HCT116 (cell line): ENCODE results near the gene MRPS2. TPM values are rescaled to one million over a fixed set of nuclear protein-coding genes. Genes with fewer than 3 reads are reported as not detected.

Experiments used
- ATAC-seq: fragments of 200-7000 bp; cut with Tn5 transposase; 2 replicates; pipeline ENCODE4 v1.9.1; 2020; ENCODE audit warnings: mild to moderate bottlenecking, moderate library complexity
- BruUV-seq: library from RNA; stranded (reverse); fragments of 400-500 nt; replicated peaks from 2 replicates; lab custom pipeline; 2021; lab: Mats Ljungman, UMichigan
- CTCF ChIA-PET: fragments of 300-600 bp; sonication (Branson Sonifier 250); formaldehyde crosslinking; loops from one replicate; lab custom pipeline; 2021; ENCODE audit warnings: antibody characterized with exemption; lab: Charles Lee
- POLR2A ChIA-PET: fragments of 300-600, 350-600 bp; sonication (Branson Sonifier 250); formaldehyde crosslinking; loops from one replicate; lab custom pipeline; 2021; ENCODE audit warnings: antibody characterized with exemption; lab: Charles Lee
- RAD21 ChIA-PET, 2 experiments: fragments of 300-600 bp; sonication (Branson Sonifier 250); formaldehyde crosslinking; loops; one replicate each; lab custom pipeline; 2023; ENCODE audit warnings: low total read pairs in 2 of 2; ENCODE audit not compliant: uncharacterized antibody in 2 of 2, unreplicated experiment in 2 of 2, low non-redundant PET in 1 of 2; lab: Charles Lee
- DNase-seq: peaks from one replicate; pipeline ENCODE4 v3.0.0-alpha.2; 2010; ENCODE audit warnings: low read depth, low spot score
- H2AFZ ChIP-seq: fragments of 200-600 bp; shearing (Covaris generic), sonication (generic); 2 replicates; pipeline ENCODE4 v1.6.1; 2017; ENCODE audit warnings: low read depth, mixed run types, mixed read lengths, antibody characterized with exemption, low read length; ENCODE audit not compliant: poor library complexity, severe bottlenecking
- H3K27ac ChIP-seq: 2 replicates; pipeline ENCODE4 v1.5.1; 2012; ENCODE audit warnings: low read depth, low read length
- H3K27me3 ChIP-seq: fragments of 200-600 bp; sonication (generic); 2 replicates; pipeline ENCODE4 v1.6.1; 2016; ENCODE audit warnings: mixed run types, low read length, mixed read lengths; ENCODE audit not compliant: insufficient read depth
- H3K36me3 ChIP-seq, 2 experiments: fragments of 200-500 bp in 1 of 2; fragments of 200-600 bp in 1 of 2; sonication (Bioruptor generic) in 1 of 2; sonication (generic) in 1 of 2; 2 replicates each; pipeline versions ENCODE4 v1.5.1 to v1.6.1; 2014 to 2016; ENCODE audit warnings: low read length in 2 of 2, inconsistent platforms in 1 of 2, mixed read lengths in 1 of 2, mixed run types in 1 of 2; ENCODE audit not compliant: insufficient read depth in 2 of 2, control insufficient read depth in 1 of 2
- H3K4me1 ChIP-seq, 2 experiments: fragments of 200-600 bp in 1 of 2; sonication (generic) in 1 of 2; 2 replicates each; pipeline versions ENCODE4 v1.5.1 to v1.6.1; 2012 to 2017; ENCODE audit warnings: low read length in 2 of 2, inconsistent platforms in 1 of 2, mild to moderate bottlenecking in 1 of 2, mixed read lengths in 1 of 2, mixed run types in 1 of 2, moderate library complexity in 1 of 2; ENCODE audit not compliant: insufficient read depth in 2 of 2, control insufficient read depth in 1 of 2
- H3K4me2 ChIP-seq: fragments of 200-600 bp; sonication (generic); 2 replicates; pipeline ENCODE4 v1.6.1; 2017; ENCODE audit warnings: mixed run types, low read length, mixed read lengths
- H3K4me3 ChIP-seq, 2 experiments: fragments of 200-600 bp in 1 of 2; sonication (generic) in 1 of 2; replicated peaks in 1 of 2; 2 replicates each; pipeline ENCODE4 v1.5.1; 2011 to 2016; ENCODE audit warnings: low read length in 2 of 2, control low read depth in 1 of 2, low read depth in 1 of 2, mild to moderate bottlenecking in 1 of 2, mixed read lengths in 1 of 2, mixed run types in 1 of 2
- H3K79me2 ChIP-seq: fragments of 200-600 bp; sonication (generic); 2 replicates; pipeline ENCODE4 v1.6.1; 2017; ENCODE audit warnings: mild to moderate bottlenecking, mixed run types, low read length, moderate library complexity, mixed read lengths; ENCODE audit not compliant: insufficient read depth
- H3K9ac ChIP-seq: fragments of 200-600 bp; sonication (generic); 2 replicates; pipeline ENCODE4 v1.6.1; 2016; ENCODE audit warnings: low read length, mixed read lengths
- H3K9me2 ChIP-seq: fragments of 200-600 bp; sonication (generic), shearing (Covaris generic); 2 replicates; pipeline ENCODE4 v1.6.1; 2017; ENCODE audit warnings: mixed run types, mild to moderate bottlenecking, moderate library complexity; ENCODE audit not compliant: insufficient read depth
- H3K9me3 ChIP-seq, 2 experiments: fragments of 200-500 bp in 1 of 2; fragments of 200-600 bp in 1 of 2; sonication (Bioruptor generic) in 1 of 2; sonication (generic) in 1 of 2; 2 replicates each; pipeline ENCODE4 v1.6.1; 2014 to 2017; ENCODE audit warnings: low read length in 2 of 2, mixed read lengths in 2 of 2, inconsistent platforms in 1 of 2, low read depth in 1 of 2, mild to moderate bottlenecking in 1 of 2, mixed run types in 1 of 2, moderate library complexity in 1 of 2; ENCODE audit not compliant: control insufficient read depth in 1 of 2, insufficient read depth in 1 of 2
- H4K20me1 ChIP-seq: fragments of 200-600 bp; sonication (generic), shearing (Covaris generic); 2 replicates; pipeline ENCODE4 v1.6.1; 2017; ENCODE audit warnings: mixed run types, mild to moderate bottlenecking, moderate library complexity; ENCODE audit not compliant: insufficient read depth
- YY1 ChIP-seq: IDR thresholded peaks from 2 replicates; pipeline ENCODE4 v1.6.1; 2011; ENCODE audit warnings: low read length, low read depth, moderate library complexity, mild to moderate bottlenecking; ENCODE audit not compliant: insufficient replicate concordance; ENCODE audit errors: extremely low read depth
- intact Hi-C: fragments of 100-400 bp; cut with micrococcal nuclease; formaldehyde crosslinking; loops from 2 replicates; pipeline ENCODE4 v1.10.0; 2022
- total RNA-seq: library from RNA; stranded (reverse); gene quantifications from one replicate; pipeline ENCODE4 v1.2.1, GENCODE V29; 2021; ENCODE audit not compliant: unreplicated experiment
- TF ChIP-seq, protein P1 (sequence below), 3 experiments: fragments of 200-600 bp in 1 of 3; sonication (generic) in 1 of 3; IDR thresholded peaks in 2 of 3; conservative IDR thresholded peaks in 1 of 3; 2 replicates each; pipeline ENCODE4 v1.5.1; 2012 to 2017; ENCODE audit warnings: low read depth in 2 of 3, low read length in 2 of 3, antibody characterized with exemption in 1 of 3, borderline replicate concordance in 1 of 3, control low read depth in 1 of 3, mild to moderate bottlenecking in 1 of 3, mixed read lengths in 1 of 3, mixed run types in 1 of 3, moderate library complexity in 1 of 3; ENCODE audit not compliant: insufficient read depth in 1 of 3

MRPS2 gene
- total RNA-seq, 1 experiment from 2014 or later: 85.1 TPM

DNA sequence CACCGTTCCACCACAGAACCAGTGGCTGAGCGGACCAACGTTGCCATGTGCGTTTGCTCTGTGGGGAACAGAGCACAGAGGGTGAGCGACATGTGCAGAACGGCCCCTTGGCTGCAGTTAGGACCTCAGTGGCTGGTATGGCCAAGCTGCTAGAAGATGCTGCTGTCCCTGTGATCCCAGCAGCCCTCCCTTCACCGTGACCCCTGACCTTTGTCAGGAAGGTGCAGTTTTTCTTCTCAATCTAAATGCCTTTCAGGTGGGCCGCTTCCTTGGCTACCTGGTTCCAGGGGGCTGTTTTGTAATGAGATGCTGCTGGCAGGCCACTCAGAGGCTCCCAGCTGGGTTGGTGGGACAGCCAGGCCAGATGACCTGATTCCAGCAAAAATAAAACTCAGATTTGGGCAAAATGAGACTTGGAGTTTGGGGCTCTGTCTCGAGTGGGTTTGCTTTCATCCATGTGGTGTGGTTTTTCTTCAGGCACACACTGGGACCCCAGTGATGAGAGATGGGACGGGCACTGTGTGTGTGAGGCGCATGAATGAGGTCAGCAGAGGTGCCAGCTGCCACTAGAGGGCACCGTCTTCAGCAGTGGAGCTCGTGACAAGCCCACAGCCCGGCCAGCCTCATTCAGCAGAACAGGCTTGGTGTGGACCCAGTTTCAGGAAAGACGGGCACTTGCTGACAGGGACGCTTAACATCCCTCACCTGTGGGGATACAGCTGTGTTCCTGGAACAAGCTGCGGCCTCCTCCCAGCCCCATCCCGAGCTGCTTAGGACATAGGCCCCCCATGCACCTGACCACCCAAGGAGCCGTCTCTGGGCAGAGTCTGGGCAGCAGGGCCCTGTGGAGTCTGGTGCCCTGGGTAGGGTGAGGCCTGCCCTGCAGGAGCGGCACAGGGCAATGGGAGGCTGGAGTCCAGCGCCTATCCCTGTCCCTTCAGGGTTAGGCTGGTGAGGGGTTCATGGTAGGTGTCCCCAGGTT, 4.1 kb downstream of the MRPS2 start:
- Histone ChIP-seq H3K36me3 (peaks cover 11 to 39% of the 10 kb centered on the region in 2 experiments), H3K27ac (no peak overlapping the region), H3K9me2 (no peaks in the 10 kb centered on the region), H3K9ac (no peak overlapping the region), H3K4me1 (peaks cover 4 to 23% of the 10 kb centered on the region in 2 experiments; a peak in 3 of 4 replicates), H2AFZ (no peak overlapping the region), H3K9me3 (no peaks in the 10 kb centered on the region), H3K4me3 (no peak overlapping the region), H4K20me1 (peaks cover 4% of the 10 kb centered on the region; the same call in 1 of the 2 replicates), H3K27me3 (no peaks in the 10 kb centered on the region), H3K79me2 (peaks cover 40% of the 10 kb centered on the region), H3K4me2 (no peak overlapping the region)
- peak; percentile 39 for ATAC-seq
- ChIA-PET CTCF (interaction anchor here (0.8 to 1.6 kb wide), 4 partner anchors 11 to 56 kb away, joined by 3 to 6 read pairs (median 4); no protein-coding TSS in a partner anchor), POLR2A (no interaction called here), RAD21 (no interaction called here)
- BruUV-seq: no TSS peak
- TF ChIP-seq, protein P1, sequence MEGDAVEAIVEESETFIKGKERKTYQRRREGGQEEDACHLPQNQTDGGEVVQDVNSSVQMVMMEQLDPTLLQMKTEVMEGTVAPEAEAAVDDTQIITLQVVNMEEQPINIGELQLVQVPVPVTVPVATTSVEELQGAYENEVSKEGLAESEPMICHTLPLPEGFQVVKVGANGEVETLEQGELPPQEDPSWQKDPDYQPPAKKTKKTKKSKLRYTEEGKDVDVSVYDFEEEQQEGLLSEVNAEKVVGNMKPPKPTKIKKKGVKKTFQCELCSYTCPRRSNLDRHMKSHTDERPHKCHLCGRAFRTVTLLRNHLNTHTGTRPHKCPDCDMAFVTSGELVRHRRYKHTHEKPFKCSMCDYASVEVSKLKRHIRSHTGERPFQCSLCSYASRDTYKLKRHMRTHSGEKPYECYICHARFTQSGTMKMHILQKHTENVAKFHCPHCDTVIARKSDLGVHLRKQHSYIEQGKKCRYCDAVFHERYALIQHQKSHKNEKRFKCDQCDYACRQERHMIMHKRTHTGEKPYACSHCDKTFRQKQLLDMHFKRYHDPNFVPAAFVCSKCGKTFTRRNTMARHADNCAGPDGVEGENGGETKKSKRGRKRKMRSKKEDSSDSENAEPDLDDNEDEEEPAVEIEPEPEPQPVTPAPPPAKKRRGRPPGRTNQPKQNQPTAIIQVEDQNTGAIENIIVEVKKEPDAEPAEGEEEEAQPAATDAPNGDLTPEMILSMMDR (IDR thresholded peaks at IDR 0.05 in 2 of 3, conservative IDR thresholded peaks at IDR 0.05 in 1 of 3; ENCODE audit: borderline replicate concordance in 1 of 3, insufficient read depth in 1 of 3, low read depth in 2 of 3, low read length in 2 of 3): peak in 2 of 3 experiments; percentile 72 to 86; a peak in 4 of 6 replicates
- no peak for TF ChIP-seq YY1
- peak; percentile 31 for DNase-seq
- intact Hi-C loops: no loop called here
